DMS153 treated with DMSO at 0.1 percent for 48 hours (cell line): ENCODE results near the gene FAM168B.

Source experiments
- DNase-seq: peaks from one replicate; lab custom pipeline; 2025; ENCODE audit not compliant: unreplicated experiment; lab: John Stamatoyannopoulos, UW

The FAM168B gene

DNA sequence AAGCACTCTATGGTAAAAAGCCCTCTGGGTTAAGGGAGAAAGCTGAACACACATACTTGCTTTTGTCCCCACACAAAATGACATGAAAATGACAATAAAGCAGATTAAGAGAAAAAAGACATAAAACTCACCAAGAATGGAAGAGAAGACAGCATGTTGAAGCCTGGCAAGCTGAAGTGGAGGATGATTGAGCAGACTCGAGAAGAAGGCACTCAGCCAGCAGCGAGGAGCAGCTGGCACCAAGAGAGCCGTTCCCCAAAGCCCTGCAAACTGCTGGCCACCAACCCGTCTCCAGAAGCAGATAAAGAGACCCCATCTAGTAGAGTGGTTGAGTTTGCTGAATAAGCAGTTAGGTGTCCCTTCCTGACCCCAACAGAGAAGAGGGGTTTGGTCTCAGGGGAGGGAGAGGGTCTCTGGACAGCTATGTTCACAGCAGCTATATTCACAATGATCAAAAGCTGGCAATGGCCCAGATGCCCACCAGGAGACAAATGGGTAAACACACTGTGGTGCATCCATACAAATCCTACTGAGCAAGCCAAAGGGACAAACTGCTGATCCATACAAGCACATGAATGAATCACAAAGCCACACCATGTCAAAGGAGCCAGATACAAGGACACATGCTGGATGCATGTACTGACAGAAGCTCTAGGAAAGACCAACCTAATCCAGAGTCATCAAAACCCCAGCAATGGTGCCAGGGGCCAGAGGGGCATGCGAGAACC is 36.9 kb downstream of the FAM168B start:
- DNase-seq: no peak

DNA sequence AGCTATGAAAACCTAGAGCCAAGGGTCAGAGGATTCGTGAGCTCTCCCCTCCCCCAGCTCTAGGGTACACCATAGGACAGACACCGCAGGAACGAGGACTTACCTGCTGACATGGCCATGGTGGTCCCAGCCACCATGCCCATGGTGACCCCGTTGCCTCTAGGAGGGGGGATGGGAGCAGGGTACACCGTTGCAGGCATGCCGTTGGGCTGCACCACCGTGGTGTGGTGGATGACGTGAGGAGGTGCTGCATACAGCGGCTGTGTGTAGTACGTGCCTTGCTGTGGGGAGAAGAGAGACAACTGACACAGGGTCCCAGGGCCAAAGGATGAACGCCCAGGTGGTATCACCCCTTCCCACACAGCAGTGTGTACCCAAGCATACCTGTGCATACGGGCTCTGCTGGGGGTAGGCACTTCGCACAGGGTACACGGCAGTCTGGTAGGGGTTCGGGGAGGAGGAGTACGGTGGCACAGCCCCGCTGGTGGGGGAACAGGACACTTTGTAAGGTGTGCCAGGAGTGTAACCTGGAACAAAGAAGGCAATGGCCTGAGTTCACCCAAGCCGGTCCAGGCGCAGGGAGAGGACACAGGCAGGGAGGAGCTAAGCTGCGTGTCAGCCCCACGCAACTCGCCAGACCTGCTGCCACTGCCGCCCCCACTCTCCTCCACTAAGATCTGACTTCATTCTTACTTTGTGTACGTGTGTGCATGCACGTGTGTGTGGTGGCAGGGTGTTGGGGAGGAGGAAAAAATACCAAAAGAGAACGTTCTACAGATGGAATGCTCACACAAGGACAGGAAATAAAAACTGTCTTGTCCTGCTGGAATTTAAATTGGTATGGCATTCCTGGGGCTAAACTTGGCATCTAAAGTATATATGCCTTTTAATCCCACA is 37.8 kb downstream of the FAM168B start:
- no peak for DNase-seq

GRCh38 chr2:131054488-131054887 is 38.8 kb downstream of the FAM168B start:
- DNase-seq: no peak

DNA sequence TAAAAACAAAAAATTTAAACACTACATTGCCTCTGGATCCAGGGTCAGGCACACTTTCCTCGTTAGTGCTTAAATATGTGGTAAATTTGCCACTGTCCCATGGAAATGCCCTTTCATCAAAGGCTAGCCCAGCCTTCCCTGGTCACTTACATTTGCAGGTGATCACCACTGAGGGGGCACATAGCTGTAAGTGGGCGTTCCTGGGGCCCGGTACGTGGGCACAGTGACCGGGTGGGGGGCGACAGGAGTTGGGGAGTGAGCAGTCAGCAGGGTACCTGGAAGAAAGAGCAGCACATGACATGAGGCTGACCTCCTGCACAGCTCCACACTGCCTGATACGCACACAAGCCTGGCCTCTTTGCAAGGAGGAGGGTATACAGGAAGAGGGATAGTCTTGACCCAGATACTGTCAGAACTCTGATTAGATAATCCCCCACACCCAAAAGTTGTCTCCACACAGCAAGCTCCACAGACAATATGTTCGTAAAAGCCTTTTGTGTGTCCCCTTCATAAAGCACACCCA is 40.5 kb downstream of the FAM168B start:
- DNase-seq: no peak

- no peak for DNase-seq
These were observed 42.4 kb downstream of the FAM168B start for GRCh38 chr2:131050896-131051295.

- no peak for DNase-seq
These were observed 44.0 kb downstream of the FAM168B start for GRCh38 chr2:131049150-131049718.

DNA sequence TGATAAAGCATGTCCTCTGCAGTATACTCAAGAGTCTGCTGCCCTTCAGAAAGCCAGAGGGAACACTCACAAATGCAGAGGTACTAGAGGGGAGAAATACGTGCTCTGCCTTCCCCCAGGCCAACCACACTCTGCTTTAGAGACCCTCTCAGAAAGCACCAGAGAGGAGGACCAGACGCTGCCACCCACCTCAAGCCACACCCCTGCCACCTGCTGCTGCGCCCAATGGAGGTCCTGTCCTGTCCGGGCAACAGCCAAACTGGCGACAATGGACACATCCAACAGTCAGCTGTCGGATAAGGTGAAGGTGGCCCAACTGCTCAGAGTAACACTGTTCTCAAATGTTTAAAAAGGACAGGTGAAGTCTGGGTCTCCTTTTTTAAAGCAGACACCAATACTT is 44.6 kb downstream of the FAM168B start:
- DNase-seq: no peak

DNA sequence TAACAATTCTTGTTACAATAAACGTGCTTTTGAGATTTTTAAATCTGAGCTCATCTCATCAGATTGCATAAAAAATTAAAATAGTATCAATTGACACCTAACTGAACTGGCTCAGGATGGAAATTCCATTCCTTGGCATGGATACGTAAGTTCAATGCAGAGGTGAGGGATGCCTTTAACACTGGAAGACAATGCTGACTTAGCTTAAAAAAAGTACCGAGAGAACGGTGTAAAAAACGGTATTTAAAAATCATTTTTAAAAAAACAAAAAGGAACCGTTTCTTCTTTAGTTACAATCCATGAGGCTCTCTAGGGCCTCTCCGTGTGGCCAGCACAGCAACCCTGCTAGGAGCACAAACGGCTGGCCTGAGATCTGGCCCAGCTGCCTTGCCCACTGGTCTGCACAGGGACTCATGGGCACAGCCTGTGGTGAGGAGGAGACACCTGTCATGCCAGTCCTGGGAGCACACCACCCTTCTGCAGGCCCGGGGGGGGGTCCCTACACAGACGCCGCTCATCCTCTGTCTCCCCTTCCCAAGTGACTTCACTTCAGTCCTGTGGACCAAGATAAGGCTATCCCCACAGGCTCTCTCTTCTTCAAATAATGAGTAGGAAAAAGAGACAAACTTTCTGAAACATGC is 45.2 kb downstream of the FAM168B start:
- no peak for DNase-seq

DNA sequence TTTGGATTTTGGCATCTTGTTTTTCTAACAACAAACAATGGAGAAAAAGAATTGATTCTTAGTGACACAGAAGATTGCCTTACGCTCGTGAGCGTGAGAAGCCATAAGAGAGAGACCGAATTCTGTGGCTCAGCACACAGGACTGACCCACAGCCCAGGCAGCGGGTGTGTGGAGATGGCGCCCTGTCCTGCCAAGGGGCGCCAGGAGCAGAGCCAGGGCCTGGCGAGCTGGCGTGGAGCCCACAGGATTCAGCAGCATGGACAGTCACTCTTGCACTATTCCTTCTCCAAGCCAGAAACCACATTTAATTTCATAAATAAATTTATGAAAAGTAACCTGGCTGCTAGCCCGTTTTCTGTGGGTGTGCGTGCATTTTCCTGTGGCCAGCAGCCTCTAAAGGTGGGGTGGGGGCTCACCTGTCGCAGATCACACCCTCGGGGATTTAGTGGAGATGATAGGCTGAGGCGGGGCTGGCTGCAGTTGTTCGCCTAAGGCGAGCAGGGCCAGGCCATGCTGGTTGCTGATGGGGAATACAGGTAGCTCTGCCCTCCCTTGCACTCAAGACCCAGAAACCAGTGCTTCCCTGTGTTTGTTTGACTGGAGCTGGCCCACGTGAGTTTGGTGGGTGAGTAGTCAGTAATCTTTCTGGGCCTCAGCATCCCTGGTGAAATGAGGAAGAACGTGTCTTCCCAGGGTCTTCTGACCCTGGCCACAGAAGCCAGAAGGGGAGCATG is 46.2 kb downstream of the FAM168B start:
- DNase-seq: no peak

DNA sequence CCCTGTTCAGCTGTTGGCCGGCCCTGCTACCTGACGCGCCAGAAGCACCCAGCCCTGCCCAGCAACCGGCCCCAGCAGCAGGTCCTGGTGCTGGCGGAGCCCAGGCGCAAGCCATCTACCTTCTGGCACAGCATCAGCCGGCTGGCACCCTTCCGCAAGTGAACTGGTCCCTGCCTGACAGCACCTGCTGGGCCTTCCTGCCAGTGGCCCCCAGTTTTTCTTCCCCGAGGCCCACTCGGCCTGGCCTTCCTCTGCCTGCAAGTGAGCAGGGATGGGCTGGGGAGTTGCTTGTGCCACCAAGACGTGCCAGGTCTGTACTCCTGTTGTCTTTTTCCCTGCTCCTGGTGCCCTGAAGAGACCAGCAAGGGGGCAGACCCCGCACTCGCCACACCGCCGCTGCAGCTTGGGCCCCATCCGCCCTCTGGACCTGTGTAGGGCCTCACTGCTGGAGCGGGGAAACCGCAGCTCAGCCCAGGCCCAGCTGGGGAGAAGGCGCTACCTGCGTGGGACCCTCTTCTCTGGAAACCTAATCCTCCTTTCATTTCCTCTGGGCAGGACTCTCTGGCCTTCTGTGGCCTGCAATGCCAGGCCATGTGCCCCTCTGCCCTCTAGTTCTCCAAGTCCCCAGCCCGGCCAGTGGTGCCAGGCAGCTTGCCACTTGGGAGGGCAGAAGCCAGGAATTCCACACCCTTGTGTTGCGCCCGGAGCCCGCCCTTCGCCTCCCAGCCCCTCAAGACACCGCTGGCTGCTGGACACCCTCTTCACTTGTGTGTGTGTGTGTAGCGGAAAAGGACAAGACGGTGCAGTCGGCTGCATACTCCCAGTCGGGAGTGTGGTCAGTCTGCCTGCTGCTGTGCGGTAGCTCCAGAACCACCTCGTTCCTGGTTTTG is 47.0 kb downstream of the FAM168B start:
- no peak for DNase-seq

DNA sequence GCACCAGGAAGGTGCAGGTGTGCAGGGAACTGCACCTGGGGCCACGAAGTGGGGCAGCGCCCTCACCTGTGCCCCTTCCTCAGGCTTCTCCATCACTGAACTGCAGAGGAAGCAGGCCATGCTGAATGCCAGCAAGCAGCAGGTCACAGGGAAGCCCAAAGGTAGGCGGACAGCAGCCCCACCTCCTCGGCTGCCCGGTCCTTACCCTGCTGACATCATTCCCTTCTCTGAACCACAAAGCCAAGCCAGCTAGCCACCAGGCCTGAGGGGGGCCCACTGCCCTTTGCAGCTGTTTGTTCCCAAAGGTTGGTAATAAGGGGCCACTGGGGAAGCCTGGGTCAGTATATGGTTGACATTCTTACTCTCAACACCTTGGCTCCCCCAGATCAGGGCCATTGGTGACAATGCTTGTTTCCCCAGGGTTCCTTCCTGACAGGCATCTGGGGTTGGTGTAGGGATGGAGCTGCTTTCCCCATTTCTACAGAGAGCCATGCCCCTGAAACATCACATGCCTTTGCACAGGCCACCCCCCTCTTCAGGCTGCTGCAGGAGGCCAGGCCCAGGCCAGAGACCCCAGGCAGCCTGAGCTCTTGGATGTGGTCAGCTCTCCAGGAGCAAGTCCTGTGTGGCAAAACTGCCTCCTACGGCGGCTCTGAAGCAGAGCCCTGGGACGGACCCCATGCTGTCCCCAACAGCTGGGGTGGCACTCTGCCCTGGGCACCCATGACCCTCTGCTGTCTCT is 47.8 kb downstream of the FAM168B start:
- DNase-seq: no peak

DNA sequence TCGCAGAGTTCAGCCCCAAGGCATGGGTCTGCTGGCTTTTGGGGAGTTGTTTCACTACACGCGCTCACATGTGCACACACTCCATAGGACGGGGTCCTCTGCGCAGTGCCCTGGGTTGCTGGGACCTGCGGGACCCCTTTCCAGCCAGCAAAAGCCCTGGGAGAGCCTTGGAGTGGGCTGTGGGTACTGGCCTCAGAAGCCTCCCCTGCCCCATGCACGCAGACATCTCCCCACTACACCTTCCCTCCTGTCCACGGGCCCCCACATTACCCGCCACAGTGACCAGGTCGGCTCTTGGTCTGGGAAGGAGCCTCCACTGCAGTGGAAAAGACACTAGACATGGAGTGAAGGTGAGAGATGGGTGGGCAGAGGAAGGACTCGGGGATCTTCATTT is 48.5 kb downstream of the FAM168B start:
- DNase-seq: no peak

- DNase-seq: no peak
These were observed 49.0 kb downstream of the FAM168B start for GRCh38 chr2:131044075-131044756.

- no peak for DNase-seq
These were observed 49.8 kb downstream of the FAM168B start for GRCh38 chr2:131043199-131044074.

DNA sequence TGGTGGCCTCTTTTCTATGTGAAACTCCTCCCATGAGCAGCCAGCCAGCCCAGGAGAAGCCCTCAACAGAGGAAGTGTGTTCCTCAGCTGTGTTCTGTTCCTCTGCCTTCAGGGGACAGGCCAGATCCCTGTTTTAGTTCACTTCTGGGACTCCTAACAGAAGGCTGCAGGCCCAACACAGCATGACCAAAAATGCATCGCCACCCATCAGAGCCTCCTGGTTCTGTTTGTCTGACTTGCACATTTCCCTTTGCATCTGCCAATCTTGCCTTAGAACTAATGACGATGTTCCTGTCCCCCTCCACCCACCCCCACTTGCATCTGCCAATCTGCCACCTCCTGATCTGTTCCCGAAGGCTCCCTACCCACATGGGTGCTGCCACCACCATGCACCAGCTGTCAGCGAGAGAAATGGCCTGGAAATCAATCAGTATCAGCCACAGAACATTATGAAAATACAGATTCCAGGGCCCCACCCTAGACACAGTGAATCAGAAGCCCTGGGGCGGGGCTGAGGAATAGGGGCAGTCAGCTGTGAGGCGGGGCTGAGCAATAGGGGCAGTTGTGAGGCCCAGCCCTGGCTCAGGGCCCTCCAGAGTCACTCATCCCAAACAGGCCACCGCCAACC is 51.0 kb downstream of the FAM168B start:
- DNase-seq: no peak

GRCh38 chr2:131041402-131042147 is 51.7 kb downstream of the FAM168B start:
- DNase-seq: no peak
